Renal cortex interstitium (tissue), 11 donors: ENCODE measurements around the gene CSK. TPM values are rescaled to one million over a fixed set of nuclear protein-coding genes. Genes with fewer than 3 reads are reported as not detected.

Experiments used
- DNase-seq, 11 donors: peaks; one replicate each; pipeline ENCODE4 v3.0.0-alpha.2; 2013; ENCODE audit warnings: low read depth in 9 of 11, low spot score in 4 of 11; ENCODE audit errors: extremely low read depth in 1 of 11
- polyA plus RNA-seq, 3 donors: library from polyadenylated mRNA; unstranded; fragments of 120-200 nt; gene quantifications; one replicate each; pipeline ENCODE4 v1.2.1, GENCODE V29; 2013; ENCODE audit not compliant: insufficient read length in 3 of 3

CSK gene
- polyA plus RNA-seq, 3 donors, result 42.2 to 53.4 (median 47.1) TPM

DNA sequence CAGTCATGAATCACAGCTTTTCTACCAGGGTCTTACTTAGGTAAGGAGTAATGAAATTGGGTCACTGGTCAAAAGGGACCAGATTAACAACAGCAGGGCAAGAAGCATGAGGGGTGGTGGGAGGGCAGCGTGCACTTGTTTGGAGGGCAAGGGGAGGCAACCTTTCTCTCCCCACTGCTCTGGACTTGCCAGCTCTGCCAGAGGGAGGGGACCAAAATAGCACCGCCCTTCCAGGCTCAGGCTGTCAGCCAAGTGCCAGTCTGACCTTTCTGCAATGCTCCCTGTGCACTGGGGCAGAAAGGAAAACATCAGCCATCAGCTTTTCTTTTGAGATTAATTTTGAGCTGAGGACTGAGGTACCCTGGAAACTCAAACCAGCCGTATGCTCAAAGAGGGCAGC, 65.6 kb downstream of the CSK start:
- DNase-seq, result no peak

DNA sequence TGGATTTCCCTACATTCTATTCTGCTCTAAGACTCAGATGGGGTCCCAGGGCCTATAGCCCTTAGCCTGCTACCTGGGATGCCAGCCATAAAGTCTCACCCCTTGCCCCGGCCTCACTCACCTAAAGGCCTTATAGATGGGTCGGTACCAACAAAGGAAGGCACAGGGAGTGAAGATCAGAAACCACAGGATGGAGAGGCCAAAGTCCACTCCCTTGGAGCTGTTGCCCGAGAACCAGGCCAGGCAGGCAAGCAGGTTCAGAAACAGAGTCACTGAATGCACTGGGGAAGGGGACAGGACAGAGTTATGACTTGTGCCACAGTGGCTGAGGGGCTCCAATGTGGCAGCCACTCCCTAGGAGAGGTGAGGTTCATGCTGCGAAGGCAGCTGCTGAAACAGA, 68.5 kb downstream of the CSK start:
- DNase-seq, result no peak

- no peak for DNase-seq
Measured at GRCh38 chr15:74851960-74852359, 70.1 kb downstream of the CSK start.

Other genes with a start within 250 kb of the CSK start
- gene ARID3B, start 240.9 kb upstream of the CSK start, polyA plus RNA-seq, result 10 to 100 TPM; 13.5 to 17.7 (median 17.1) TPM
- gene CLK3, start 166.2 kb upstream of the CSK start, polyA plus RNA-seq, result 10 to 100 TPM; 70.5 to 89.5 (median 72.9) TPM
- gene EDC3, start 86.1 kb upstream of the CSK start, polyA plus RNA-seq, result 10 to 100 TPM; 41.8 to 44.1 (median 42.0) TPM
- under 1 TPM in 1 of 3 donors, not detected in 2; 0.12 TPM for gene CYP1A1, start 56.6 kb upstream of the CSK start, polyA plus RNA-seq
- under 1 TPM; 0.13 to 0.38 (median 0.23) TPM for gene CYP1A2, start 33.2 kb upstream of the CSK start, polyA plus RNA-seq
- gene LMAN1L, start 30.8 kb downstream of the CSK start, polyA plus RNA-seq, result not detected
- gene CPLX3, start 44.5 kb downstream of the CSK start, polyA plus RNA-seq, result not detected
- 10 to 100 TPM; 27.9 to 33.5 (median 31.1) TPM for gene ULK3, start 61.1 kb downstream of the CSK start, polyA plus RNA-seq
- gene SCAMP2, start 91.3 kb downstream of the CSK start, polyA plus RNA-seq, result 10 to 100 TPM; 69.1 to 71.3 (median 69.7) TPM
- gene MPI, start 108.0 kb downstream of the CSK start, polyA plus RNA-seq, result 10 to 100 TPM; 66.1 to 71.9 (median 69.4) TPM
- gene FAM219B, start 124.8 kb downstream of the CSK start, polyA plus RNA-seq, result 10 to 100 TPM; 51.7 to 59.3 (median 57.2) TPM
- gene COX5A, start 156.0 kb downstream of the CSK start, polyA plus RNA-seq, result 100 to 1,000 TPM; 183 to 221 (median 217) TPM
- 1 to 10 TPM; 2.1 to 3.4 (median 2.5) TPM for gene RPP25, start 174.7 kb downstream of the CSK start, polyA plus RNA-seq
- gene SCAMP5, start 213.5 kb downstream of the CSK start, polyA plus RNA-seq, result 10 to 100 TPM; 19.9 to 25.7 (median 21.7) TPM
- 10 to 100 TPM; 10.2 to 15.7 (median 12.5) TPM for gene PPCDC, start 241.5 kb downstream of the CSK start, polyA plus RNA-seq